GM18868 (cell line): ENCODE measurements around the gene EPHB2.

ENCODE experiments used
- ATAC-seq: cut with Tn5 transposase; IDR thresholded peaks from one replicate; pipeline ENCODE4 v1.9.1; 2021; ENCODE audit warnings: mild to moderate bottlenecking, moderate library complexity; ENCODE audit not compliant: unreplicated experiment

Gene EPHB2

DNA sequence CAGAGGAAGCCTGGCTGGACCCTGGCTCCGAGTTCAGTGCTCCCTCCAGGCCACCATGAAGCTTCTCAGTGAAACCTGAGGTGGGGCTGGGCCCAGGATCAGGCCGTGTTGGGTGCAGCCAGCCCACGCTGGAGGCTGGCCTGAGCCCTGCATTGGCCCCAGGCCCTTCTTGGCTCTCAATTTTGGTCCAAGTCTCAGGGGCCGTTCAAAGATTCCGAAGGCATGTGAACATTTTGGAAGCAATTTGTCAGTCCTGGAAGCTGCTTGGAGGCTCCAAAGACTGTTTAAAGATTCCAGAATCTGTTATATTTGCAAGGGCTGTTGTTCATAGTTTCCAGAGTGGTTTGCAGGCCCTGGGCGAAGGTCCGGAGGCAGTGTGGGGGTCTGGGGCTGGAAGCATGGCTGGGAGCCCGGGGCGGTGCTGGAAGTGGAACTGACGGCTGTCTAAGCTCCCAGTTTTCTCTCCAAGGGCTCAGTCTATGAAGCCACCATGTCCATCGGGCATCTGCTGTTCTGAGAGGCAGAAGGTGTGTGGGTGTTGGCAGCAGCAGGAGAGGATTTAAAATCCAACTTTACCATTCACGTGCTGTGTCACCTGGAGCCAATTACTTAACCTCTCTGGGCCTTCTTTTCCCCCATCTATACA is 104.9 kb downstream of the EPHB2 start:
- no peak for ATAC-seq

DNA sequence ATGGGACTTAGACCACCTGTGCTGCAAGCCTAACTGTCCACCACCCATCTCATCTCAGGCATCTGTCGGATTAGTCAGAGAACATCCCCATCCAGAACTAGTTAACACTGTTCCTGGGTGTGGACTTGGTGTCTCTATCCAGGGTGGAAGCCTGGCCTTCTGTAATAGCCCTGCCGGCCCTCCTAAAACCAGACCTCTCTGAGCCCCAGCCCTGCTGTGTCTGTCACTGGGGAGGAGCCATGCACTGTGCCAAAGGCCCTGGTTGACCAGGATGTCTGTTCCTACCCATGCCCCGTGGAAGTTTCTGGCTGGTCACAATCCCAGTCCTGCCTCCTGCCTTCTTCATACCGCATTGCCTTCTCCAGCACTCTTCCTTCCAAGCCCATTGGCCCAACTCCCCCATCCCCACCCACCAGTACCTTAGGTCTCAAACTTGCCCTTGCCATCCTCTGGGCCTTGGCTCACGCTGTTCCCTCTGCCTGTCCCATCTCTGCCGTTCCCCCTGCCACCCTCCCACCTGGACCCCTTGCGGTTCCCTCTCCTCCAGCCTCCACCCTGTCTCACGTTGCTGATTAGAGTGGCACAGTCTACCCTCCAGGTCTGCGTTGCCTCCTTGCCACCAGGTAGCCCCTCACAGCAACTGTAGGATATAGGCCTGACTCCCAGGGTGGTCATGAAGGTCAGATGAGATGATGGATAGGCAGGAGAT is 105.6 kb downstream of the EPHB2 start:
- no peak for ATAC-seq

DNA sequence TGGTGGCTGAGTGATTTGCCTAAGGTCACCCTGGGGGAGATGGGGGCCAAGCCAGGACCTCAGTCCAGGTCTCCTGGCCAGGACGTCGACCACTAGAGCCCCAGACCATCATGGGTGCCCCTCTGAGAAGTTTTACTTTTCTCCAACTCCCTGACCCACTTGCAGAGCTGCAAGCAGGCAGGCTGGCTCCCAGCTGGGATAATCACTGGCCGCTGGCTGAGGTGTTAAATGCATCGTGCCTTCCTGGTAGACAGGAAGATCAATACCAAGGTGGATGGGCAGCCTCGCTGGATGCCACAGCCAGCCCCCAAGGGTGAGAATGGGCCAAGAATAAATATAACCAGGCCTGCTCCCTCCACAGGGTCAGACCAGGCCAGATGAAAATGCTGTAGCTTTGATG is 106.2 kb downstream of the EPHB2 start:
- no peak for ATAC-seq

DNA sequence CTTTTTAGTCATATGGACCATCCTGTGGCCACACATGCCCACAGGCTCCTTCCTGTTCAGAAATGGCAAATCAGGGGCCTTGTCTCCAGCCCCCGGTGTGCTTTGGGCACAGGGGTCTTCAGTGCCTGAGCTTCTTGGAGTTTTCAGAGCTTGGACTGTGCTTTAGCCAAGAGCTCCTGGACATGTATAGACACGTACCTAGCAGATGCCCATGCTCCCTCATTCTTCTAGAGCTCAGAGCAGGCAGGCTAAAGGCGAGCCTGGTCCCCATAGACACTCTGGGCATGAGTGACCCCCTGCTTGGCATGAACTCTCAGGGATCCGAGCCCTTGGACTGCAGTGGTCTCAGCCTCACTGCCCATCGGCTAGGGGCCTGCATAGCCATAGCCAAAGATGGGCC is 106.8 kb downstream of the EPHB2 start:
- ATAC-seq: no peak

DNA sequence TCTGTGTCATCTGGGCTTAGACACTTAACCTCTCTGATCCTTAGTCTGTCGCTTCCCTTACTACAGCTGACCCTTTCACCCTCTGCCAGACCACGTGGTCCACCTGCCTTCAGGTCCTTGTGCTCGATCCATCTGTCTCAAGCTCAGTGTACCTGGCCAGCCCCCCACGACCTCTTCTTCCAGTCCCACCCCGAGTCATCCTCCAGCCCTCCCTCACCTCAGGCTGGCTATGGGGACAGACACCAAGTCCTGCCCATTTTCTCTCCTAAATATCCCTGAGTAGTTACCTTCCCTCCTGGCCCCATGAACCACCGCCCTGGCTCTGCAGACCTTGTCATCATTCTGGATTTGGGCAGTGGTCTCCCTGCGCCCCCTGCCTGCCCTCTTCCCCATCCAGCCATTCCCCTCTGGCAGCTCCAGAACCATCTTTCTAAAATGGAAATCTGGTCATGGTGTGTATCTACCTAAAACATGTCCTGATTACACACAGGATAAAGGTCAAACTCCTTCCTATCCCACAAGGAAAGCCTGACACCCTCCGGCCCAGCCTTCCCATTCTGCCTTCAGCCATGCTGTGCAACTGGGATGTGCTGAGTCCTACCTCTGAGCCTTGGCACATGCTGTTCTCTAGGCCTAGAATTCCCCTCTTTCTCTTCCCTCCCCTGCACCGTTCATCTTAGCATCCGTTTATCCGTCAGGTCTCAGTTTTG is 107.6 kb downstream of the EPHB2 start:
- no peak for ATAC-seq

DNA sequence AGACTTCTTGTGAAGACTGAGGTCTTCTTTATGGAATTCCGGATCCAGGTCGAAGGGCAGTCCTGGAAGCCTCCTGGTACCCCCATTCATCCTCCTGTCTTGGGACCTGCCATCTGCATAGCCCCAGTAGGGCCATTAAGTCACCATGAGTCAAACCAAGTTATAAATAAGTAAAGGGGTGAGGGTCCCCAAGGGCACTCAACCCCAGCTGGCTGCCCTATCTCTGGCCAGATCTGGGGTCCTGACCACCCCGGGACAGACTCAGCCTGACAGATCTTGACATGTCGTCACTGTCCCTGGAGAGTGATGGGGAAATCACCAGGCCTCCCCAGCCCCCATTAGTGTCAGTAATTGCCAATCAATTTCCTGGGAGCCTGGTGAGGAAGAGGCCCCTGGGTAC is 108.7 kb downstream of the EPHB2 start:
- ATAC-seq: no peak

DNA sequence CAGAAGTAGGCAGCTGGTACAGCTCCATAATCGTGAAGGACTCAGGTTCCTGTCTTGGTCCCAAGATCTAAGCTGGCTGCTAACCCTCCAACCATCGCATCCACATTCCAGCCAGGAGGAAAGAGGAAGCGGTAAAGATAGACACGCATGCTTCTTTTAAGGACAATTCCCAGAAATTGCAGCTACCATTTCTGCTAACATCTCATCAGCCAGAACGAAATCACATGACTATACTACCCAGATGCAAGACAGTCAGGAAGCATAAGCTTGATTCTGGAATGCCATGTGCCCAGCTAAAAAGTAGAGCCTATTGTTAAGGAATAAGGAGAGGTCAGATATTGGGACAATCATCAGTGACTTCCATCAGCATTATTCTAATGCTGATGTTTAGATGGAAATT is 110.4 kb downstream of the EPHB2 start:
- ATAC-seq: no peak

DNA sequence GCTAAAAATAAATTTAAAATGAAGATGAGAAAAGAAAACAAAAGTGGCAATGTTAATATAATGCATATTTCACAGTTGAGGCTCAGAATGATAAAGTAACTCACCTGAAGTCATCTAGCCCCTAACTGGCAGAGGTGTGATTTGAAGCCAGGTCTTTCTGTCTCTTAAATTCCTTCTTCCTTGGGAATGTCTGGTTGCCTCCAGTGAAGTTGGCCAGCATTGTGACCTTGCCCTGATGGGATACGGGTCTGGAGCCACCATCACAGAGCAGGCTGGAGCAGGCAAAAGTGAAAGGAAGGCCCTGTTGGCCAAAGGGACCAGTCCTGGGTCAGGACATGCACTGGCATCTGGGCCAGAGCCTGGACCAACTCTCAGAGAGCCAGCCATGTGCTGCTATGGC is 111.7 kb downstream of the EPHB2 start:
- no peak for ATAC-seq

DNA sequence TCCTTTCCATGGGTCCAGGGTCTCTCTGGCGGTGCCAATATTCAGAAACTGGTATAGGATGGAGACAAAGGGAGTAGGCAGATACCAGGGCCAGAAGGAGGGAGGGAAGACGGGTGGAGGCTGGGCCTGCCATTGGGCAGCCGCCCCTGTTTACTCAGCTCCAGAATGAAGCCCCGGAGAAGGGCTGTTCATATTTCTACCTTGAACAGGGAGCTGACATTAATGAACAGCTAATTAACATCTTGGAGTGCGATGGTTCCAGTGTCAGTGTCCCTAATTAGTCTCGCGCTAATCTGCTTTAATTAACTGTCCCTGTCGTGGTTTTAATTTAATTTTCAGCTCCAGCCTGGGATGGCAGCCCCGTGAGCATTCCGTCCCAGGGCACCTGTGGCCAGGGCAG is 113.8 kb downstream of the EPHB2 start:
- ATAC-seq: no peak

DNA sequence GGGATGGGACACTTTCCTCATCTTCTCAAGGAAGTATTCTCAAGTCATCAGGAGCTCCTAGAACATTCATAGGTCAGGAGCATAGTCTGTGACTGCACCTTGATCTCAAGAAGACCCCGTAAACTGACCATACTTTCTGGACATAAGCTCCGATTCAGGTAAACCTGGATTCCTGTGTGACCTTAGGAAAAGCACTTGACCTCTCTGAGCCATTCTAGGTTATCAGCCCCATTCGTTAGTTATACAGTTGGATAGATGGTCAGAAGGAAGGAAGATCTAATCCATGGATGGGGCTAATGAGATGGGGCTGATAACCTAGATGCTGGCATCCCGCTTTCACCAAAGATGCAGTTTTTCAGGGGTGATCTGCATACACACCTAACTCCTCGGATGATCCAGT is 114.3 kb downstream of the EPHB2 start:
- ATAC-seq: no peak

DNA sequence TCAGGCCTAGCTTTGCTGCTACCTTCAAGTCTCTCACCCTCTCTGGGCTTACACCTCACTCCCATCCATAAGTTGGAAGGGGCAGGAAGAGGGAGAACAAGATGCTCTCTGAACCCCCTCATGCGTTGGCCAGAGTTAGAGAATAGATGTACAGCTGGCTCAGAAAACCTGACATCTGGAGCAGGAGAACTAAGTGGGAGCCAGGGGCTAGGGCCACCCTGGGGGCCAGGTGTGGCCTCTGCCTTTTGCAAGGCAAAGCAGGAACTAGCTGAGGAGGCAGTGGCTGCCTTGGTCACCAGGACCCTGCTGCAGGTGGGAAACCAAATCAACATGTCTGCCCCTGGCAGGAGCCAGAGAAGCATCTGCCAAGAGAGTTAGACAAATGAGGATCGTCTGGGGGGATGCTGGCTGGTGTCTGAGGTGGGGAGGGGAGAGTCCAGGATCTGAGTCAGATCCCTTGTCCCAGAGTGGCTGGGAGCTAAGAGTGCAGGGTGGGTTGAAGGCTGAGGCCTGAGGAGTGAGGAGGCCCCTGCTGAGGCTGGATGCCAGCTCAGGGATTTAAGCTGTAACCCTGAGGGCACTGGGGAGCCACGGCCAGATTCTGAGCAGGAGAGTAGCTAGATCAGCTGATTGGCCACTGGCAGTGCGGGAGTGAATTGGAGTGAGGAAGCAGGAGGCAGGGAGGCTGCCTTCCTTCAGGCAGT is 115.0 kb downstream of the EPHB2 start:
- no peak for ATAC-seq

DNA sequence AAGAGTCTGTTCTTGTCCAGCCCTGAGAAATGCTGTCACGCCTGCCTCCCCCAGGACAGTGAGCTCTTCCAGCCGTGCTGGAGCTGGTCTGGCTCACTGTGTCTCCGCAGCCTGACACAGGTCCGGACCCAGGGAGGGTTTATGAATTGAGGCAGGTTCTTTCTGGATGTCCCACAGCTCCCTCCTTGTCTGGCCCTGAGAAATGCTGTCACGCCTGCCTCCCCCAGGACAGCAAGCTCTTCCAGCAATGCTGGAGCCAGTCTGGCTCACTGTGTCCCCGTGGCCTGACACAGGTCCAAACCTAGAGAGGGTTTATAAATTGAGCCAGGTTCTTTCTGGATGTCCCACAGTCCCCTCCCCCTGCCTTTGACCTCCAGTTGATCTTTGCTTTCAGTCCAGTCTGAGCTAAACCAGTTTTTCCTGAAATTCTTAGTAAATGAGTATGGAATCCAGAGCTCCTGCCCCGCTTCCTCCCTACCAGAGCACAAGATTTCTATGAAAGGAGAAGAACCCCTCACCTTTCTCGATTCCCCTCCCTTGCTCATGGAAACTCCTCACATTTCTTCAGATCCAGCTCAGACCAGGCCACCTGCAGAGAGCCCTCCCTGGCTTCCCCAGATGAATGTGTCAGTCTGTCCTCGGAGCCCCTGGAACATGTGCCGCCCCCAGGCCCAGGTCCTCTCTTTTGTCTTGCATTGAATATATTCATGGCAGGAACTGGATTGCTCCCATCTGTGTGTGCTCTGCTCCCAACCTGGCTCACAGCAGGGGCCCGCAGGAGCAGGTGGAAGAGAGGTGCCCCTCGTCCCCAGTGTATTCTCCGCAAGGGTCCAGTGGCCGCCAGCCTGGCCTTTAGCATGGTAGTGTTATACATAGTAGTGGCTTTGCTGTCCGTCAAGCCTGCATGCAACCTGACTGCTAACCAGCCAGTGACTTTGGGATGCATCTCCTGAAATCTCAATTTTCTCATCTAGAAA is 116.3 kb downstream of the EPHB2 start:
- no peak for ATAC-seq

DNA sequence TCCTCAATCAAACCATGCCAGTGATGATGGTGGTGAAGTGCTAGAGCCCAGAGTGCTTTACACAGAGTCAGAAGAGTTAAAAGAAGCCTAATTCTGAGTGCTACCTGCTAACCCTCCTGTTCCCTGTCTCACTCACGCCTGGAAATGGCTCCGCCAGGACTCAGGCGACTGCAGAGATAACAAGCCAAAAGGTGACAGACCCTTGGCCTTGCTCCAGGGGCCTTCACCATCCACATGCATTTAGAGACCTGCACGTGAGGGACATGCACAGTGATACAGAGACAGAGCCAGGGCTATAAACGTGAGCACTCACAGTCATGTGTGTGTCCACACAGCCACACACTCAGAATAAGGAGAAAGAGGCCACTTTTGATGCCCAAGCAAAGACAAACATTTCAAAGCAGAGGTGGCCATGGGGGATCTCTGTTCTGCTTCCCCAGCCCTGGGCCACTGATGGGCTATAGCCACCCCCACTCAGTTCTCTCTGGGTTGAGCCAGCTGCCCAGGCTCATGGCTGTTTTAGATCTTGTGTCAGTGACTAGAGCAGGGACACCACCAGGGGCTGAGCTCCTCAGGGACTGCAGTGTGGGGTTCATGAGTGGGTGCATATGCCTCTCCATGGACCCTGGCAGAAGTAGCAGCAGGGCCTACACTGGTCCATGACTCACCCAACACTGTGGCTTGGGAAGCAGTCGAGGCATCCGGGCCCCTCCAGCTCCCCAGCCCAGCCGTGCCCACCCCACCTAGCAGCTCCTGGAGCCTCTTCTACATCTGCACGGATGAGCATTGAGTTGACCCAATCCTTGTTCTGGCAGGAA is 117.2 kb downstream of the EPHB2 start:
- ATAC-seq: no peak

DNA sequence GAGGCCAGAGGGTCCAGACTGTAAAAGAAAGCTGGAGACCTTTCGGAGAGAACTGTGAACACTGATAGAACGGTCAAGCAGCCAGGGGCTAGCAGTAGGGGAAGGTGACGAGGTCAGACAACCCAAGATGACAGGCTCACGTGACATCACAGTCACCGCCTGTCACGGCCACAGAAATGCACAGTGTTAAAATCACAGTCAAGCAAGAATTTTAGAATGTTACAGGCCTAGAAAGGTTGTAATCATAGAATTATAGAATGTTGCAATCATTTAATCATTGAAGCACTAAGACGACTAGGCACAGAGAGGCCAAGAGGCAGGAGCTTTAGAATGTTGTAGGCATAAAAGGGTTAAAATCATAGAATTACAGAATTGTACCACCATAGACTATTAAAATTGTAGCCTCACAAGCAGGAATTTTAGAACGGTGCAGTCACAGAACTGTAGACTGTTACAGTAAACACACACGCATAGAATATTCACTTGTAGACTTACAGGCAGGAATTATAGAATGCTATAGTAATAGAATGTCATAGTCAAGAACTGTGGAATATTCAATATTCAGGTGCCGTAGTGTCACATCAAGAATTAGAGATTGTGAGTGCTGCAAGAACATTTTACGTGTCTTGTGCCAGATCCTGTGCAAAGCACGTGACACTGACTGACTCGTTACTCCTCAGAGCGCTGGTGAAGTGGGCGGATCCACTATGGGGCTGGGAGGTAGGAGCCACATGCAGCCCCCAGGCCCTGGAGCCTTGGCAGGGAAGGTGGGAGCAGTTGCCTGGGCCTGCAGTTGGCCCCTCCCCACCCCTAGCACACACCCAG is 118.1 kb downstream of the EPHB2 start:
- ATAC-seq: no peak

DNA sequence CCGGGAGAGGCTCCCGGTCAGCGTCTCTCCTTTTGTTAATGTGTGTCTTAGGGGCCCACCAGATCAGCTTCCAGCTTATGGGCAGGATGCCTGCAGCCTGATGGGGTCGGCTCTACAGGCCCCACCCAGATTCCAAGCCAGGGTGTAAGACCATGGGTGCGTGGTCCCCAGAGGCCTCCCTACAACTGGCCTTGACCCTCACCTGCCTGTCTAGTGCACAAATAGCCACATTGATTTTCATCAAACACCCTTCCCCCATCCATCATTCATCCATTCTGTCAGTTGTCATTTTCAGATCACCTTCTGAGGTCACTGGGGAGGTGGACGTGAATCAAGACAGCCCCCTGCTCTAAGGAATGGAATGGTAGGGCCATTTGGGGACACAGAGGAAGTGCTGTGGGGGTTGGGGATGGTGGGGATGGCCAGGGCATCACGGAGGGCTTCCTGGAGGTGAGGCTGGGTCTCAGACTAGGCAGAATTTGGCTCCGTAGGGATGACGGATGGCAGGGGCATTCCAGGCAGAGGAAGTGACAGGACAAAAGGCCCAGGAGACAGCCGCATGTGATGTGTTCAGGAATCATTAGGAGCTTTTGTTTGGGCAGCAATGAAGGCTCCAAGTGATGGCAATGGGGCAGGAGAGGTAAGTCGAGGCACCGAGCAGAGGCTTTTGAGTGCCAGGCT is 118.8 kb downstream of the EPHB2 start:
- no peak for ATAC-seq

DNA sequence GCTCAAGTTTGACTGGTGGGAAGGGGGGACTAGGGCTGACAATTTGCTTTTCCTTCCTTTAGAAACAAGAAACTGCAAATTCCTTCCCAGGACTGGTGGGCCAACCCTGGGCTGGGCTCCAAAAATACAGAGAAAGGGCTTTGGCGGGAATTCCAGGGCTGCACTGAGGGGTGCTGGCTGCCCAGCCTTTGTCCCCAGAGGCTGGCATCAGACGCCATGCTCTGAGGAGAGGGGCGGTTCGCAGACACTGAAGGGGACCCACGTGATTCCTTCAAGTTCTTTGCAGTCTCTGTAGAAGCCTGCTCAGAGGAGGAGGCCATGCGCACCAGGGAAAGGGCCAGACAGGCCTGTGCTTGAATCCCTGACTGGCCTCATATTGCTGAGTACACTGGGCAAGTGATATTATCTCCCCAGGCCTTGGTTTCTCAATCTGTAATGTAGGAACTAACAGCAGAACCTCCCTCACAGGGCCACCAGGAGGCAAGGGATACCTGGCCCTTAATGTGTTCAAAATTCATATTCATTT is 119.5 kb downstream of the EPHB2 start:
- ATAC-seq: no peak

DNA sequence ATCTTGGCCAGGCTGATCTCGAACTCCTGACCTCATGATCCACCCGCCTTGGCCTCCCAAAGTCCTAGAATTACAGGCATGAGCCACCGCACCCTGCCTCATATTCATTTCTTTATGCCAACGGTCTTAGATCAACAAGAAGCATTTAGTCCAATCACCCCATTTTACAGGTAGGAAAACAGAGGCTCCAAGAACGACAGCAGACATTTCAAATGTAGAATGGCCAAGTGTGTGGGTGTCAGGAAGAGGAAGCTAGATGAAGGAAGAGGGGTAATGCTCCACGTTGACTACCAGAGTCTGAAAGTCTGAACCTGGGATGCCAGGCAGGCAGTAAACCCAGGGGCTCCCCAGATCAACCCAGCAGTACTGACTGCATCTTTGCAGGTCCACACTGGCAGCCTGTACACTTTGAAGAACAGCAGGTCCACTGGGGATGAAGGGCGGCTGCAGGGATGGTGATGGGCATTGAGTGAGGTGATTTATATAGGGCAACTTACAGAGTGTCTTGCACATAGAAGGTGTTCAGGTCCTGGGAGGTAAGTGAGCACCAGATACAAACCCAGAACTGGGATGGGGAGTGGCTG is 120.2 kb downstream of the EPHB2 start:
- ATAC-seq: no peak
